Right forelimb (tissue), 1 donor: ENCODE measurements around the gene CUL7.
"Not testable (repeated sequence)": the region's sequence is repeated elsewhere in the genome, so short reads cannot be mapped to it uniquely, and the experiment has no call there.

Experiments used
- DNase-seq: peaks from one replicate; pipeline ENCODE4 v3.0.0-alpha.2; 2018

CUL7 gene

GRCh38 chr6:43043310-43043709 lies 10.3 kb downstream of the CUL7 start:
- DNase-seq = no peak

- not testable (repeated sequence) for DNase-seq
Measured at GRCh38 chr6:43041475-43041874, 12.2 kb downstream of the CUL7 start.

DNA sequence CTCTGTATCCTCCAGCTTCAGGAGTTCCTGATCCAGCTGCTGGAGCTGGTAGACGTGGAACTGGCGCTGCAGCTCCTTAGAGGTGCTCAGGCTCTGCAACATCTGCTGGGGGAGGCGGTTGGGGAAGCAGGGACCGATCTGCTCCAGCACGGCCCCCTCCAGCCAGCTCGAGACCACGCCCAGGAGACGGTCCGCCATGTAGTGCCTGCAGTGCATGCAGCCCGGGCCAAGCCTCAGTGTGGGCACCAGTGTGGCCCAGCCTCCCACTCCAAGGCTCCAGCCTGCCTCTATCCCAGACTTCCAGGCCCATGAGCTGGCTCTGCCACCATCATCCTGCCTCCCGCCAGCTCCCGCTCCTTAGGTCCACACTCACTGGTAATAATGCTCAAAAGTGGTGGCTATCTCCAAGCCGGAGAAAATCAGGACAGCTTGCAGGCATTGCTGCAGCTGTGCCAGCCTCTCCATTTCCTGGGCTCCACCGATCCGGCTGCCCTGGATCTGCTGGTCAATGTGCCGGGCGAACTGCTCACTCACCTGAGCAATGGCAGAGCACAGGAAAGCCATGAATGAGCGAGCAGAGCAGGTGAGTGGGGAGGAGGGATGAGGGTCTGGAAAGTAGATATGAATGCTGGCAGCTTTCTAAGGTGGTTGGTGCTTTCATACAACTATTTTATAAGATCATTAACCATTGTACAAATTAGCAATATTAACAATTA lies 13.0 kb downstream of the CUL7 start:
- DNase-seq = no peak

DNA sequence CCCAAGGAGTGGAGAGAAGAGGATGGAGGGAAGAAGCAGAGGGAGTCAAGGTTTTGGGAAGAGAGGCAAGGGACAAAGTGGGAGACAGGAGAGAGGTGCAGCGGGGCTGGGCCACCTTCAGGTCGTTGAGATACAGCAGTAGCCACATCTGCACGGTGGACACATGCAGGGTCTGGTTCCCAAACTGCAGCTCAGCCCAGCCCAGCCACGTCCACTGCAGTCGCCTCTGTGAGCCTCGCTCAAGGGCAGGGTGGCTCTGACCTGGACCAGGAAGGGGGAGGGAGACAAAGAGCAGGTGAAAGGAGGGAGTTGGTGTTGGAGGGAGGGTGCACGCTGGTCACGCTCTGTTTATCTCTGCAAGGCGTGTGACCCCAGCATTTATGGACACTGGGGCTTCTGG lies 14.9 kb downstream of the CUL7 start:
- no peak for DNase-seq

DNA sequence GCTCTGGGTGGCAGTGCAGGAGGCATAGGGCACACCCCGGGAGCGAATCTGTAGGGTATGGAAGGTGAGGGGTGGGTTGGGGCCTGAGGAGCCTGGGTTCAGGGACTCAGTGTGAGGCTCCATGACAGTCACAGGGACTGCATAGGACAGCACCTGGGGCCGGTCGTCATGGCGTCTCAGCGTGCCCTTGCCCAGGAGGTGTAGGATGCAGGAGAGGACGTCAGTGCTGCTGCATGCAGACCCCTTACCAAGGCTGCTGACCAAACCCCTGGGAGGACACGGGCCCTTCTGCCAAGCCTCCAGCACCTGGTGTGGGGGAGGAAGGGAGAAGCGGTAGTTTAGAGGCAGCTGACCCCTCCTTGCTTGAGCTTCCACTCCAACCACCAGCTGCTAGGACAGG lies 15.9 kb downstream of the CUL7 start:
- DNase-seq = no peak

GRCh38 chr6:43037197-43037596 lies 16.5 kb downstream of the CUL7 start:
- DNase-seq = no peak

GRCh38 chr6:43036712-43037111 lies 16.9 kb downstream of the CUL7 start:
- no peak for DNase-seq

- no peak for DNase-seq
Measured at GRCh38 chr6:43035495-43036194, 18.0 kb downstream of the CUL7 start.

- DNase-seq = no peak
Measured at GRCh38 chr6:43034190-43034525, 19.5 kb downstream of the CUL7 start.

DNA sequence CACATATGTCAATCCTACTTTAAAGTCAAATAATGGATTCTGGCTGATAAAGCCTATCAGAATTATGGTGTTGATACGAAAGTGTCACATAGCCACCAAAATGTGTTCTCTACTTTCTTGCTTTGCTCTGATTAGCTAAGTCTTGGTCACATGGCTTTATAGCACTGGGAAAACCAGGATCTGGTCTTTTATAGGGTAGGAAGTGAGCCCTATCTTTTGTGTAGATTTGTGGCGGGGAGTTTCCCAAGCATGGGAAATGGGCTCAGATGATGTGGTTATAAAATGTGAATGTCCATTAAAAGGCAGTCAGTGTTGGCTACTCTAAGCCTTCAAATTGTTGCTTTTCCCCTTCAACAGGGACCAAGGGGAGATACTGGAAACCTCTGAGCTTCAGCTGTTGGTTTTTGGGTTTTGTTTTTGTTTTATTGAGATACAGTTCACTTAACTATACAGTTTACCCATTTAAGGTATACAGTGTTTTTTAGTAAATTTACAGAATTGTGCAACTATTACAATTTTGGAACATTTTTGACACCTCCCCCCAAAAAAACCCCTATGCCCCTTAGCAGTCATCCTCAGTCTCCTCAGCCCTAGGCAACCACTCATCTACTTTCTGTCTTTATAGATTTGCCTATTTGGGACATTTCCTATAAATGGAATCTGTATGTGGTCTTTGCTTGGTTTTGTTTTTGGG lies 20.0 kb downstream of the CUL7 start:
- no peak for DNase-seq

DNA sequence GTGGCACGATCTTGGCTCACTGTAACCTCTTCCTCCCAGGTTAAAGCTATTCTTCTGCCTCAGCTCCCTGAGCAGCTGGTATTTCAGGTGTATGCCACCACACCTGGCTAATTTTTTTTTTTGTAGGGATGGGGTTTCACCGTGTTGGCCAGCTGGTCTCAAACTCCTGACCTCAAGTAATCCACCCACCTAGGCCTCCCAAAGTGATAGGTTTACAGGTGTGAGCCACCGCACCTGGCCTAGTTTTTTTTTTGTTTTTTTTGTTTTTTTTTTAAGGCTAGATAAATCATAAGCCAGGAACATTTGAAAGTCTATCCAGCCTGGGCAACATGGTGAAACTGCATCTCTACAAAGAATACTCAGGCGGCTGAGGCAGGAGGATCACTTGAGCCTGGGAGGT lies 21.3 kb downstream of the CUL7 start:
- DNase-seq = no peak

- no peak for DNase-seq
Measured at GRCh38 chr6:43029120-43029519, 24.5 kb downstream of the CUL7 start.

- DNase-seq = no peak
Measured at GRCh38 chr6:43026365-43026764, 27.3 kb downstream of the CUL7 start.

- DNase-seq = no peak
Measured at GRCh38 chr6:43024436-43024835, 29.2 kb downstream of the CUL7 start.

GRCh38 chr6:43021270-43022047 lies 32.2 kb downstream of the CUL7 start, which contains the start of gene RRP36:
TSS of gene RRP36 (plus strand) at chr6:43021623. CDS start at chr6:43021655, 32 bp downstream.
- peak; percentile 89 for DNase-seq

DNA sequence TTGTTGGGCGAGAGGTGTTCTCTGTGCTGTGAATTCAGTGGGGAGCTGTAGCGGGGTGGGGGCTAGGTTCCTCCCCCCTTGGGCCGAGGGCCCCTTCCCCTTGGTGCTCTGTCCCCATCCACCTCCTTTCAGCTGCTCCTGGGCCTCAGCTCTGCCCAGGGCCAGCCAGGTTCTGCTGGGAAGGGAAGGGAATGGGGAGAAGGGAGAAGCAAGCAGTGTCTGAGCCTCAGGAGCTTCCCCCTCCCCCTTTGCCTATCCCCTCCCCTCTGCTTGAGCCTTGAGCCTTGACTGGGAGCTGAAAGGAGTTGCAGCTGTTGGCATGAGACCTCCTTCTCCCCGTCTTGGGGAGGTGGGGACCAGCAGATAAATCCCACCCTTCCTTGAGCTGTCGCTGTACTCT lies 32.8 kb downstream of the CUL7 start:
- DNase-seq = no peak

DNA sequence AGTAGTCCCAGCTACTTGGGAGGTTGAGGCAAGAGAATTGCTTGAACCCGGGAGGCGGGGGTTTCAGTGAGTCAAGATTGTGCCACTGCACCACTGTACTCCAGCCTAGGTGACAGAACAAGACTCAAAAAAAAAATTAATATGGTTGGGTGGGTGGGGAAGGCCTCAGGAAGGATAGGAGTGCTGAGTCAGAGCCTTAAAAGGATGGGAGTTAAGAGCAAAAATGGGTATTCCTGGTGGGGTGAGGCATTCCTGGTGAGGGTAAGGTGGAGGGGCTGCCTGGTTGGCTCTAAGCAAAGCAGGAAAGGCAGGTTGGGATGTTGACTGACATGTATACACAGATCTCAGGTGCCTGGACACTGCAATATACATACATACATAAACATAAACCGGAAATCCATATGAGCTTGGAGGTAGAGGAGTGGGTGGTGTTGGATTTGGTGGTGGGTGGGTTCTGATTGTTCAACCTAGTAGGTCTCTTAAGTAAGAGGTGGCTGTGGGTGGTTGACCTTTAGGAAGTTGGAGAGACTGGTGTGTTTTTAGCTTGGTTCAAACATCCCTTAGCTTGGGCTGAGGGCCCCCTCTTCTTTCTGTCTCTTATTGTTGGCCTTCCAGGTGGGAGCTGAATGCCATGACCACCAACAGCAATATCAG lies 33.5 kb downstream of the CUL7 start:
- no peak for DNase-seq

GRCh38 chr6:43019152-43019551 lies 34.5 kb downstream of the CUL7 start:
- DNase-seq = no peak

DNA sequence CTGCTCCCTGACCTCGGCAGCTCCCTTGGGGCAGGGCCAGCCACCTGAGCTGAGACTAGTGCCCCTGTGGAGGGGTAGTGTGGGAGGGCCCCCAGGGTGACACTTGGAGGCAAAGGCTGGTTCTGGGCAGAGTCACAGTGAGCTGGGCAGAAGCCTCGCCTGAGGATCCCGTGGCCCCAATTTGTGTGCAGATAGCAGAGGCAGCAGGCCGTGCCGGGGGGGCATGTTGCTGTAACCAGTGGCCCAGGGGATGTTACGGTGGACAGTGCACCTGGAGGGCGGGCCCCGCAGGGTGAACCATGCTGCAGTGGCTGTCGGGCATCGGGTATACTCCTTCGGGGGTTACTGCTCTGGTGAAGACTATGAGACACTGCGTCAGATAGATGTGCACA lies 36.7 kb downstream of the CUL7 start:
- no peak for DNase-seq

GRCh38 chr6:43016176-43016942 lies 37.3 kb downstream of the CUL7 start:
- DNase-seq = no peak

DNA sequence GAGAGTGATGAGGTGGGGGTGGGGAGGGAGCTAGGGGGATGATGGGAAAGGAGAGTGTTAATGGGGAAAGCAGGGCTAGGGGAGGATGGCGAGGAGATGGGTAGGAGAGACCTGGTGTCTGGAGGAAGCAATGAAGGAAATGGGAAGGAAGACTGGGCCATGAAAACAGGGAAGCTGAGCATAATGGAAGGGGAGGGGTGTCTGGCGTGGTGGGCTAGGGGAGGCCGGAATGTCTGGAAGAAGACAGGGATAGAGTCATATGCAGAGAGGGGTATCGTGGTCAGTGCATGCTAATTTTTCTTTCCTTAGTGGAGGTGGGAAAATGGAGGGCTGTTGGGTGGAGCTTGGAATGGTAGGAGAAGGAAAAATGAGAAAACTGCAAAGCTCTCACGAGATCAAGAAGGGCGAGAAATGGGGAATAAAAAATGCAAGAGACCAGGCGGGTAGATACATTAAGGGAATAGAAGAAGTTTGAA lies 39.2 kb downstream of the CUL7 start:
- DNase-seq = no peak
